ENCODE data around the gene EPN2. TPM values are rescaled to one million over a fixed set of nuclear protein-coding genes. Genes with fewer than 3 reads are reported as not detected.

EPN2 gene
- total and polyA plus RNA-seq, 7 experiments from 2014 or later, result 3.9 to 11.5 (median 6.4) TPM

- ChIA-PET CTCF (no interaction called here), POLR2A (no interaction called here)
- no peak for ATAC-seq
- H3K4me3 Mint-ChIP-seq, result no peak overlapping the region
- no peak overlapping the region for H3K27ac Mint-ChIP-seq
- H3K4me1 ChIP-seq (ENCODE audit: control insufficient read depth in 2 of 2, insufficient read depth in 2 of 2, low read length in 2 of 2), result no peaks in the 10 kb centered on the region
- H3K9me3 Mint-ChIP-seq, result no peaks in the 10 kb centered on the region
- peaks cover 0 to 14% (median 8%) of the 10 kb centered on the region in 5 donors for H3K27me3 Mint-ChIP-seq
- H3K4me1 Mint-ChIP-seq, result peaks cover 0 to 1% (median 0%) of the 10 kb centered on the region in 7 donors
- intact Hi-C loops (cut with micrococcal nuclease), result no loop called here
- H3K36me3 Mint-ChIP-seq, result peaks cover 0 to 4% (median 0%) of the 10 kb centered on the region in 5 donors
- no peak for DNase-seq
- no peaks in the 10 kb centered on the region for H3K27me3 ChIP-seq (ENCODE audit: control insufficient read depth in 2 of 2, insufficient read depth in 2 of 2, low read length in 2 of 2)
- no peak overlapping the region for H3K27ac ChIP-seq (ENCODE audit: low read depth, low read length)
- H3K9me3 ChIP-seq (ENCODE audit: control insufficient read depth in 2 of 3, low read length in 3 of 3), result no peaks in the 10 kb centered on the region
- no peak overlapping the region for H3K4me3 ChIP-seq (ENCODE audit: low read length)
- no peaks in the 10 kb centered on the region for H3K36me3 ChIP-seq (ENCODE audit: control insufficient read depth in 2 of 3, insufficient read depth in 3 of 3, low read length in 3 of 3)
Observed at GRCh38 chr17:19296786-19297778, 59.9 kb downstream of the EPN2 start.

- Mint-ChIP-seq H3K4me1 (peaks cover 0 to 9% (median 0%) of the 10 kb centered on the region in 7 donors), H3K27me3 (peaks cover 0 to 18% (median 7%) of the 10 kb centered on the region in 5 donors), H3K4me3 (no peak overlapping the region), H3K27ac (peak overlapping the region in 1 of 9 donors; percentile 38), H3K36me3 (peaks cover 0 to 4% (median 0%) of the 10 kb centered on the region in 5 donors), H3K9me3 (no peaks in the 10 kb centered on the region)
- POLR2A ChIA-PET, result interaction anchor here (0.5 kb wide), 1 partner anchor 1916 kb away, joined by 3 read pairs; no protein-coding TSS in a partner anchor
- Histone ChIP-seq H3K27me3 (ENCODE audit: control insufficient read depth in 2 of 2, insufficient read depth in 2 of 2, low read length in 2 of 2) (no peaks in the 10 kb centered on the region), H3K9me3 (ENCODE audit: control insufficient read depth in 2 of 3, low read length in 3 of 3) (no peaks in the 10 kb centered on the region), H3K27ac (ENCODE audit: low read depth, low read length) (no peak overlapping the region), H3K4me1 (ENCODE audit: control insufficient read depth in 2 of 2, insufficient read depth in 2 of 2, low read length in 2 of 2) (no peaks in the 10 kb centered on the region), H3K36me3 (ENCODE audit: control insufficient read depth in 2 of 3, insufficient read depth in 3 of 3, low read length in 3 of 3) (no peaks in the 10 kb centered on the region), H3K4me3 (ENCODE audit: low read length) (no peak overlapping the region)
- intact Hi-C loops (cut with micrococcal nuclease), result no loop called here
- DNase-seq (no peak), ATAC-seq (no peak)
- CTCF ChIA-PET, result interaction anchor here (0.7 kb wide), 1 partner anchor 12 kb away, joined by 3 read pairs; no protein-coding TSS in a partner anchor
Observed at GRCh38 chr17:19298569-19299213, 61.5 kb downstream of the EPN2 start.

DNA sequence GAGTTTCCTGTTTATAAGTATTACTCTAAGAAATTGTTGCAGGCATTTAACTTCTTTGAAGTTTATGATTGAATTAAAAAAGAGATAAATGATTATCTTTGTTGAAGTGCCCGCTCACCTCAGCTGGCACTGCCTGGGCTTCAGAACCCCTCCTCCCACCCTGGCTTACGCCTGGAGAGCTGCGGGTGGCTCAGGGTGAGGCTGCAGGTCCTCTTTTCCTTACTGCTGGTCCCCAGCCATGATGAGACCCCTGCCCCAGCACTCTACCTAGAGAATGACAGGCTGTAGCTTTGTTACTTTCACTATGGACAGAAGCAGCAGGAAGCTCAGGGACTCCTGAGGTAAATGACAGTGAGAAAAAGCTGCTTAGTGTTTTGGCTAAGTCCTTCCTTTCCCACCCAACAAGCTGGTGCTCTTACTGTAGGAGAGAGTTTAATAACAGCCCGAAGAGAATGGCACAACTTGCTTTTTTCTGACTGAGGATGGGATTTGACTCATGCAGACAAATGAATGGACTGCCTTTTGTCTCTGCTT, 62.1 kb downstream of the EPN2 start:
- CTCF ChIA-PET, result no interaction called here
- no peak for DNase-seq

GRCh38 chr17:19299866-19300265, 62.7 kb downstream of the EPN2 start:
- peaks cover 0 to 15% (median 0%) of the 10 kb centered on the region in 7 donors for H3K4me1 Mint-ChIP-seq
- ChIA-PET CTCF (no interaction called here), POLR2A (interaction anchor here (0.5 kb wide), 1 partner anchor 55 kb away, joined by 3 read pairs; no protein-coding TSS in a partner anchor)
- Histone ChIP-seq H3K36me3 (ENCODE audit: control insufficient read depth in 2 of 3, insufficient read depth in 3 of 3, low read length in 3 of 3) (no peaks in the 10 kb centered on the region), H3K9me3 (ENCODE audit: control insufficient read depth in 2 of 3, low read length in 3 of 3) (no peaks in the 10 kb centered on the region), H3K4me1 (ENCODE audit: control insufficient read depth in 2 of 2, insufficient read depth in 2 of 2, low read length in 2 of 2) (no peaks in the 10 kb centered on the region), H3K27me3 (ENCODE audit: control insufficient read depth in 2 of 2, insufficient read depth in 2 of 2, low read length in 2 of 2) (no peaks in the 10 kb centered on the region), H3K27ac (ENCODE audit: low read depth, low read length) (no peak overlapping the region), H3K4me3 (ENCODE audit: low read length) (no peak overlapping the region)
- intact Hi-C loops (cut with micrococcal nuclease), result no loop called here
- H3K27me3 Mint-ChIP-seq, result peaks cover under 1 to 21% (median 7%) of the 10 kb centered on the region in 5 donors
- H3K4me3 Mint-ChIP-seq, result no peak overlapping the region
- ATAC-seq (no peak), DNase-seq (no peak)
- no peak overlapping the region for H3K27ac Mint-ChIP-seq
- no peaks in the 10 kb centered on the region for H3K9me3 Mint-ChIP-seq
- peaks cover 0 to 4% (median 0%) of the 10 kb centered on the region in 5 donors for H3K36me3 Mint-ChIP-seq

More for the DNA sequence above, 62.1 kb downstream of the EPN2 start:
- Histone ChIP-seq H3K27ac (ENCODE audit: low read depth, low read length) (no peak overlapping the region), H3K9me3 (ENCODE audit: control insufficient read depth in 2 of 3, low read length in 3 of 3) (no peaks in the 10 kb centered on the region), H3K36me3 (ENCODE audit: control insufficient read depth in 2 of 3, insufficient read depth in 3 of 3, low read length in 3 of 3) (no peaks in the 10 kb centered on the region), H3K4me1 (ENCODE audit: control insufficient read depth in 2 of 2, insufficient read depth in 2 of 2, low read length in 2 of 2) (no peaks in the 10 kb centered on the region), H3K4me3 (ENCODE audit: low read length) (no peak overlapping the region), H3K27me3 (ENCODE audit: control insufficient read depth in 2 of 2, insufficient read depth in 2 of 2, low read length in 2 of 2) (no peaks in the 10 kb centered on the region)
- POLR2A ChIA-PET, result interaction anchor here (0.5 kb wide), 1 partner anchor 56 kb away, joined by 3 read pairs; no protein-coding TSS in a partner anchor
- Mint-ChIP-seq H3K4me3 (no peak overlapping the region), H3K36me3 (peaks cover 0 to 4% (median 0%) of the 10 kb centered on the region in 5 donors), H3K4me1 (peaks cover 0 to 14% (median 0%) of the 10 kb centered on the region in 7 donors), H3K9me3 (no peaks in the 10 kb centered on the region), H3K27ac (no peak overlapping the region), H3K27me3 (peaks cover 0 to 21% (median 7%) of the 10 kb centered on the region in 5 donors)
- intact Hi-C loops (cut with micrococcal nuclease), result no loop called here
- ATAC-seq, result no peak

GRCh38 chr17:19301274-19301951, 64.2 kb downstream of the EPN2 start:
- H3K4me1 Mint-ChIP-seq, result peaks cover 8 to 30% (median 14%) of the 10 kb centered on the region in 7 donors
- no peak for ATAC-seq
- no peak overlapping the region for H3K4me3 Mint-ChIP-seq
- H3K27ac ChIP-seq (ENCODE audit: low read depth, low read length), result no peak overlapping the region
- DNase-seq, result no peak
- POLR2A ChIA-PET, result no interaction called here
- H3K27me3 ChIP-seq (ENCODE audit: control insufficient read depth in 2 of 2, insufficient read depth in 2 of 2, low read length in 2 of 2), result no peaks in the 10 kb centered on the region
- H3K4me1 ChIP-seq (ENCODE audit: control insufficient read depth in 2 of 2, insufficient read depth in 2 of 2, low read length in 2 of 2), result peaks cover 10 to 14% of the 10 kb centered on the region in 2 donors
- no peaks in the 10 kb centered on the region for H3K9me3 ChIP-seq (ENCODE audit: control insufficient read depth in 2 of 3, low read length in 3 of 3)
- H3K36me3 ChIP-seq (ENCODE audit: control insufficient read depth in 2 of 3, insufficient read depth in 3 of 3, low read length in 3 of 3), result no peaks in the 10 kb centered on the region
- H3K27ac Mint-ChIP-seq, result peak overlapping the region in 1 of 9 donors; percentile 70
- CTCF ChIA-PET, result interaction anchor here (0.9 kb wide), 1 partner anchor 37 kb away, joined by 4 read pairs; no protein-coding TSS in a partner anchor
- intact Hi-C loops (cut with micrococcal nuclease), result no loop called here
- H3K36me3 Mint-ChIP-seq, result peaks cover 0 to 4% (median 0%) of the 10 kb centered on the region in 5 donors
- peaks cover 10 to 28% (median 18%) of the 10 kb centered on the region in 5 donors for H3K27me3 Mint-ChIP-seq
- H3K9me3 Mint-ChIP-seq, result no peaks in the 10 kb centered on the region
- H3K4me3 ChIP-seq (ENCODE audit: low read length), result no peak overlapping the region

DNA sequence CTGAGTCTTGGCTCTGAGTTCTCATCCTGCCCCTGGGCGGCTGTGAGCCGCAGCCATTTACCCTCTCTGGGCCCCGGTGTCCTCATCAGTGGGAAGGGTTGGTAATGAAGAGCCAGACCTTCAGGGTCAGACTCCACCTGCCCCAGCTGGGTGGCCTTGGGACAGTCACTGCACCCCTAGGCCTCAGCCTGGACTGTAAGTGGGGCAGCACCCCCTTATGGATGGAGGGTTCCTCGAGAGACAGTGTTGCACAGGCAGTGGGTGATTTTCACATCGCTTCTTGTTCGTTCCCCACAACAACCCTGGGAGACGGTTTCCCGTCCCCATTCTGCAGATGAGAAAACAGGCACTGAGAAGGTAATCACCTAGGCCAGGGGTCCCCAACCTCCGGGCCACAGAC, 64.8 kb downstream of the EPN2 start:
- CTCF ChIA-PET, result interaction anchor here (0.9 kb wide), 1 partner anchor 37 kb away, joined by 4 read pairs; no protein-coding TSS in a partner anchor
- intact Hi-C loops (cut with micrococcal nuclease), result no loop called here
- peaks cover 13 to 35% (median 19%) of the 10 kb centered on the region in 7 donors for H3K4me1 Mint-ChIP-seq

More for the DNA sequence above, 64.8 kb downstream of the EPN2 start:
- POLR2A ChIA-PET, result no interaction called here
- Histone ChIP-seq H3K27me3 (ENCODE audit: control insufficient read depth in 2 of 2, insufficient read depth in 2 of 2, low read length in 2 of 2) (no peaks in the 10 kb centered on the region), H3K4me3 (ENCODE audit: low read length) (no peak overlapping the region), H3K4me1 (ENCODE audit: control insufficient read depth in 2 of 2, insufficient read depth in 2 of 2, low read length in 2 of 2) (peaks cover 15 to 20% of the 10 kb centered on the region in 2 donors), H3K36me3 (ENCODE audit: control insufficient read depth in 2 of 3, insufficient read depth in 3 of 3, low read length in 3 of 3) (no peaks in the 10 kb centered on the region), H3K27ac (ENCODE audit: low read depth, low read length) (no peak overlapping the region), H3K9me3 (ENCODE audit: control insufficient read depth in 2 of 3, low read length in 3 of 3) (no peaks in the 10 kb centered on the region)
- Mint-ChIP-seq H3K27ac (peak overlapping the region in 1 of 9 donors; percentile 70), H3K9me3 (no peaks in the 10 kb centered on the region), H3K27me3 (peaks cover 13 to 33% (median 19%) of the 10 kb centered on the region in 5 donors), H3K36me3 (peaks cover 0 to 4% (median 0%) of the 10 kb centered on the region in 5 donors), H3K4me3 (no peak overlapping the region)
- DNase-seq (no peak), ATAC-seq (no peak)

All from naive thymus-derived CD4-positive, alpha-beta T cell (primary cell).